Measurements from ENCODE around the gene C11orf24. TPM values are rescaled to one million over a fixed set of nuclear protein-coding genes. Genes with fewer than 3 reads are reported as not detected.
"Not testable (repeated sequence)": the region's sequence is repeated elsewhere in the genome, so short reads cannot be mapped to it uniquely, and the experiment has no call there.

The C11orf24 gene
- total RNA-seq, 1 donor from 2014 or later = 41.8 TPM

DNA sequence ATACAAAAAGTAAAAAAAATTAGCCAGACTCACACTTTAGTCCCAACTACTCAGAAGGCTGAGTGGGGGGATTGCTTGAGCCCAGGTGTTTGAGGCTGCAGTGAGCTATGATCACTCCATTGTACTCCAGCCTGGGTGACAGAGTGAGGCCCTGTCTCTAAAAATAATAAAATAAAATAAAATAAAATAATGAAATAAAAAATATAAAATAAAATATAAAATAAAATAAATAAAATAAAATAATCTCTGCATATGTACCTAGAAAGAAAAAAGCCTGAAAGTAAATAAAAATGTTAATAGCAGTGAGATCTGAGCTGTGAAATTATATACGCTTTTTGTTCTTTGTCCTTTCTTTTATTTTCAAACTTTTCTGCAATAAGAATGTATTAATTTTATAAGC, 23.5 kb upstream of the C11orf24 start:
- no peaks in the 10 kb centered on the region for H3K27me3 Mint-ChIP-seq (ENCODE audit: low read depth)
- no peaks in the 10 kb centered on the region for H3K9me3 Mint-ChIP-seq
- H3K4me1 Mint-ChIP-seq = no peaks in the 10 kb centered on the region
- no peaks in the 10 kb centered on the region for H3K36me3 Mint-ChIP-seq
- H3K27ac Mint-ChIP-seq = no peak overlapping the region
- no peak for DNase-seq (ENCODE audit: low spot score in 2 of 2, unreplicated experiment in 2 of 2)
- H3K4me3 Mint-ChIP-seq = no peak overlapping the region
- TF ChIP-seq CTCF (IDR thresholded peaks at IDR 0.05; ENCODE audit: unreplicated experiment) = no peak

GRCh38 chr11:68293708-68294107, 21.9 kb upstream of the C11orf24 start:
- H3K27me3 Mint-ChIP-seq (ENCODE audit: low read depth) = no peaks in the 10 kb centered on the region
- no peaks in the 10 kb centered on the region for H3K36me3 Mint-ChIP-seq
- H3K4me3 Mint-ChIP-seq = no peak overlapping the region
- no peak overlapping the region for H3K27ac Mint-ChIP-seq
- no peaks in the 10 kb centered on the region for H3K4me1 Mint-ChIP-seq
- peaks cover 3% of the 10 kb centered on the region for H3K9me3 Mint-ChIP-seq
- no peak for DNase-seq (ENCODE audit: low spot score in 2 of 2, unreplicated experiment in 2 of 2)
- no peak for TF ChIP-seq CTCF (IDR thresholded peaks at IDR 0.05; ENCODE audit: unreplicated experiment)

DNA sequence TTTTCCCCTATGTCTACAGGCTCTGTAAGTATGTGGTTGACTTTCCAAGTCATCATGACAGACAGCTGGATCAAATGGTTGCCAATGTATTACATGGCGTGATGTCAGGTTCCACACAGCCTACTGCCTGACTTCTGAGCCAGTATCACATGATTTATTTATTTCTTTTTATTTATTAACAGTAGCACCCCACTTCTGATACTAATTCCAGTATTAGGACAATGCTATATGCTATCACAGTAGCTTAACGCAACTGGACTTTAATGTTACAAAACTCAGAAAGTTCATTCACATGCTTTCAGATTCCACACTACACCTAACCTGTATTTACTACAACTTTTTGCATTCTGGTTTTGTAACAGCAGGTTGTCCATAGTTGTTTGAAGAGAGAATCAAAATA, 17.7 kb upstream of the C11orf24 start:
- no peak for TF ChIP-seq CTCF (IDR thresholded peaks at IDR 0.05; ENCODE audit: unreplicated experiment)
- Mint-ChIP-seq H3K4me1 (no peaks in the 10 kb centered on the region), H3K9me3 (peaks cover 9% of the 10 kb centered on the region), H3K36me3 (no peaks in the 10 kb centered on the region), H3K27ac (no peak overlapping the region), H3K27me3 (ENCODE audit: low read depth) (no peaks in the 10 kb centered on the region), H3K4me3 (no peak overlapping the region)
- DNase-seq (ENCODE audit: low spot score in 2 of 2, unreplicated experiment in 2 of 2) = no peak

DNA sequence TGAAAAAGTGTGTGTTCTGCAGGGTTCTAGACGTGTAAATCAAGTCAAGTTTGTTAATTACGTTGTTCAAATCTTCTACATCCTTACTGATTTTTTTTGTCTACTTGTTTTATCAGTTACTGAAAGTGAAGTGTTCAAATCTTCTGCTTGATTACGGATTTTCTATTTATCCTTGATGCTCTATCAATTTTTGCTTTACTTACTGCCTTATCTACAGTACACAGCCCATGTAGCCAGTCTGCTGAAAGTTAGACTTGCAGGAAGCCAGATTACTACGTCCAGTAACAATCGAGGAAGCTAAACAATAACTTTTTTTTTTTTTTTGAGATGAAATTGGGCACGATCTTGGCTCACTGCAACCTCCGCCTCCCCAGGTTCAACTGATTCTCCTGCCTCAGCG, 15.6 kb upstream of the C11orf24 start:
- Mint-ChIP-seq H3K4me3 (no peak overlapping the region), H3K36me3 (no peaks in the 10 kb centered on the region), H3K27me3 (ENCODE audit: low read depth) (no peaks in the 10 kb centered on the region), H3K9me3 (peaks cover 13% of the 10 kb centered on the region), H3K4me1 (no peaks in the 10 kb centered on the region), H3K27ac (no peak overlapping the region)
- no peak for TF ChIP-seq CTCF (IDR thresholded peaks at IDR 0.05; ENCODE audit: unreplicated experiment)
- DNase-seq (ENCODE audit: low spot score in 2 of 2, unreplicated experiment in 2 of 2) = no peak

GRCh38 chr11:68284588-68284987, 12.8 kb upstream of the C11orf24 start:
- DNase-seq (ENCODE audit: low spot score in 2 of 2, unreplicated experiment in 2 of 2); H3K36me3 Mint-ChIP-seq; H3K4me3 Mint-ChIP-seq; H3K27ac Mint-ChIP-seq; H3K27me3 Mint-ChIP-seq (ENCODE audit: low read depth); H3K4me1 Mint-ChIP-seq: not testable (repeated sequence)
- H3K9me3 Mint-ChIP-seq = peaks cover 10% of the 10 kb centered on the region

- H3K9me3 Mint-ChIP-seq = peaks cover 10% of the 10 kb centered on the region
- no peaks in the 10 kb centered on the region for H3K4me1 Mint-ChIP-seq
- no peaks in the 10 kb centered on the region for H3K27me3 Mint-ChIP-seq (ENCODE audit: low read depth)
- no peak for DNase-seq (ENCODE audit: low spot score in 2 of 2, unreplicated experiment in 2 of 2)
- no peak overlapping the region for H3K4me3 Mint-ChIP-seq
- no peak overlapping the region for H3K27ac Mint-ChIP-seq
- no peaks in the 10 kb centered on the region for H3K36me3 Mint-ChIP-seq
- TF ChIP-seq CTCF (IDR thresholded peaks at IDR 0.05; ENCODE audit: unreplicated experiment) = no peak
Observed at GRCh38 chr11:68282861-68283230, 11.1 kb upstream of the C11orf24 start.

Measured in mesothelial cell of epicardium (in vitro differentiated cells).